ENCODE measurements around the gene PRR5L.

- TF ChIP-seq, protein P1, sequence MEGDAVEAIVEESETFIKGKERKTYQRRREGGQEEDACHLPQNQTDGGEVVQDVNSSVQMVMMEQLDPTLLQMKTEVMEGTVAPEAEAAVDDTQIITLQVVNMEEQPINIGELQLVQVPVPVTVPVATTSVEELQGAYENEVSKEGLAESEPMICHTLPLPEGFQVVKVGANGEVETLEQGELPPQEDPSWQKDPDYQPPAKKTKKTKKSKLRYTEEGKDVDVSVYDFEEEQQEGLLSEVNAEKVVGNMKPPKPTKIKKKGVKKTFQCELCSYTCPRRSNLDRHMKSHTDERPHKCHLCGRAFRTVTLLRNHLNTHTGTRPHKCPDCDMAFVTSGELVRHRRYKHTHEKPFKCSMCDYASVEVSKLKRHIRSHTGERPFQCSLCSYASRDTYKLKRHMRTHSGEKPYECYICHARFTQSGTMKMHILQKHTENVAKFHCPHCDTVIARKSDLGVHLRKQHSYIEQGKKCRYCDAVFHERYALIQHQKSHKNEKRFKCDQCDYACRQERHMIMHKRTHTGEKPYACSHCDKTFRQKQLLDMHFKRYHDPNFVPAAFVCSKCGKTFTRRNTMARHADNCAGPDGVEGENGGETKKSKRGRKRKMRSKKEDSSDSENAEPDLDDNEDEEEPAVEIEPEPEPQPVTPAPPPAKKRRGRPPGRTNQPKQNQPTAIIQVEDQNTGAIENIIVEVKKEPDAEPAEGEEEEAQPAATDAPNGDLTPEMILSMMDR (IDR thresholded peaks at IDR 0.05; ENCODE audit: low read depth, low read length) = no peak
- TF ChIP-seq EZH2phosphoT487 (IDR thresholded peaks at IDR 0.05; ENCODE audit: low read depth) = no peak
Observed at GRCh38 chr11:36295926-36296325, at the start of gene PRR5L.
